ENCODE measurements around the gene CDADC1. TPM values are rescaled to one million over a fixed set of nuclear protein-coding genes. Genes with fewer than 3 reads are reported as not detected.

CDADC1 gene
- total and polyA plus RNA-seq, 2 donors (not counting 1 experiment from before 2014, with no cell fraction given), result 6.1 to 6.6 TPM

DNA sequence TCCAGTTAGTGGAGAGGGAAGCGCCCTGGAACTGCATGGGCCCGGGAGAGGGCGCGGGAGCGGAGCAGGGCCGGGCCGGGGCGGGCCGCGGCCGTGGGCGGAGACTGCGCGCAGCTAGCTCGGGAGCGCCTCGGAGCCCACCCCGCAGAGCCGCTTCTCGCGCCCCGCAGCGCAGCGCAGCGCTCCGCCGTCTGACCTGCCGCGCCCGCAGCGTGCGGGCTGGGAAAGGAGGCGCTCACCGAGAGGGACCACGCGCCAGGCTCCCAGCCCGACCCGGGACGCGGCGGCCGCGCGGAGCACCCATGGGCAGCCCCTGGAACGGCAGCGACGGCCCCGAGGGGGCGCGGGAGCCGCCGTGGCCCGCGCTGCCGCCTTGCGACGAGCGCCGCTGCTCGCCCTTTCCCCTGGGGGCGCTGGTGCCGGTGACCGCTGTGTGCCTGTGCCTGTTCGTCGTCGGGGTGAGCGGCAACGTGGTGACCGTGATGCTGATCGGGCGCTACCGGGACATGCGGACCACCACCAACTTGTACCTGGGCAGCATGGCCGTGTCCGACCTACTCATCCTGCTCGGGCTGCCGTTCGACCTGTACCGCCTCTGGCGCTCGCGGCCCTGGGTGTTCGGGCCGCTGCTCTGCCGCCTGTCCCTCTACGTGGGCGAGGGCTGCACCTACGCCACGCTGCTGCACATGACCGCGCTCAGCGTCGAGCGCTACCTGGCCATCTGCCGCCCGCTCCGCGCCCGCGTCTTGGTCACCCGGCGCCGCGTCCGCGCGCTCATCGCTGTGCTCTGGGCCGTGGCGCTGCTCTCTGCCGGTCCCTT, 27.5 kb upstream of the CDADC1 start, which contains the start of gene MLNR:
Gene MLNR (plus strand): TSS at position 303 of the 820 bp plus-strand sequence. CDS start 0 bp downstream, at position 303.
- H3K27ac ChIP-seq (ENCODE audit: insufficient read depth, low read length), result no peak within 1 kb of the TSS
- no peaks in the 10 kb centered on the region for H3K4me1 ChIP-seq (ENCODE audit: control insufficient read depth, extremely low read depth, insufficient read depth, low read length)
- peak within 1 kb of the TSS in 2 of 4 experiments; percentile 29 to 34 for H3K4me3 ChIP-seq (replicated peaks in 1 of 4; ENCODE audit: control extremely low read depth in 1 of 4, insufficient read depth in 1 of 4, low read depth in 3 of 4, low read length in 4 of 4)
- peak within 1 kb of the TSS; percentile 6 for H2AFZ ChIP-seq (ENCODE audit: low read length)
- no peak within 1 kb of the TSS for H3K9ac ChIP-seq (ENCODE audit: insufficient read depth, low read length)
- no peaks in the 10 kb centered on the region for H4K20me1 ChIP-seq (ENCODE audit: control insufficient read depth, extremely low read depth, insufficient read depth, low read length)
- H3K79me2 ChIP-seq (ENCODE audit: control insufficient read depth, insufficient read depth, low read length), result no peaks in the 10 kb centered on the region
- peak within 1 kb of the TSS; percentile 27 for H3K4me2 ChIP-seq (ENCODE audit: extremely low read depth, insufficient read depth, low read length)
- DNase-seq (ENCODE audit: low read depth in 2 of 2), result peak; percentile 33 to 40
- peaks cover 53% of the 10 kb centered on the region for H3K27me3 ChIP-seq (ENCODE audit: control insufficient read depth, insufficient read depth, low read length)
- TF ChIP-seq, protein P1, sequence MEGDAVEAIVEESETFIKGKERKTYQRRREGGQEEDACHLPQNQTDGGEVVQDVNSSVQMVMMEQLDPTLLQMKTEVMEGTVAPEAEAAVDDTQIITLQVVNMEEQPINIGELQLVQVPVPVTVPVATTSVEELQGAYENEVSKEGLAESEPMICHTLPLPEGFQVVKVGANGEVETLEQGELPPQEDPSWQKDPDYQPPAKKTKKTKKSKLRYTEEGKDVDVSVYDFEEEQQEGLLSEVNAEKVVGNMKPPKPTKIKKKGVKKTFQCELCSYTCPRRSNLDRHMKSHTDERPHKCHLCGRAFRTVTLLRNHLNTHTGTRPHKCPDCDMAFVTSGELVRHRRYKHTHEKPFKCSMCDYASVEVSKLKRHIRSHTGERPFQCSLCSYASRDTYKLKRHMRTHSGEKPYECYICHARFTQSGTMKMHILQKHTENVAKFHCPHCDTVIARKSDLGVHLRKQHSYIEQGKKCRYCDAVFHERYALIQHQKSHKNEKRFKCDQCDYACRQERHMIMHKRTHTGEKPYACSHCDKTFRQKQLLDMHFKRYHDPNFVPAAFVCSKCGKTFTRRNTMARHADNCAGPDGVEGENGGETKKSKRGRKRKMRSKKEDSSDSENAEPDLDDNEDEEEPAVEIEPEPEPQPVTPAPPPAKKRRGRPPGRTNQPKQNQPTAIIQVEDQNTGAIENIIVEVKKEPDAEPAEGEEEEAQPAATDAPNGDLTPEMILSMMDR (conservative IDR thresholded peaks at IDR 0.05 in 1 of 2, IDR thresholded peaks at IDR 0.05 in 1 of 2; ENCODE audit: low read depth in 1 of 2, low read length in 2 of 2), result no peak
- TF ChIP-seq EZH2 (IDR thresholded peaks at IDR 0.05; ENCODE audit: low read length, missing control alignments), result peak; percentile 99
- H3K36me3 ChIP-seq (ENCODE audit: control insufficient read depth, insufficient read depth, low read length), result no peaks in the 10 kb centered on the region
- H3K9me3 ChIP-seq (ENCODE audit: control insufficient read depth, insufficient read depth, low read depth, low read length), result no peaks in the 10 kb centered on the region

DNA sequence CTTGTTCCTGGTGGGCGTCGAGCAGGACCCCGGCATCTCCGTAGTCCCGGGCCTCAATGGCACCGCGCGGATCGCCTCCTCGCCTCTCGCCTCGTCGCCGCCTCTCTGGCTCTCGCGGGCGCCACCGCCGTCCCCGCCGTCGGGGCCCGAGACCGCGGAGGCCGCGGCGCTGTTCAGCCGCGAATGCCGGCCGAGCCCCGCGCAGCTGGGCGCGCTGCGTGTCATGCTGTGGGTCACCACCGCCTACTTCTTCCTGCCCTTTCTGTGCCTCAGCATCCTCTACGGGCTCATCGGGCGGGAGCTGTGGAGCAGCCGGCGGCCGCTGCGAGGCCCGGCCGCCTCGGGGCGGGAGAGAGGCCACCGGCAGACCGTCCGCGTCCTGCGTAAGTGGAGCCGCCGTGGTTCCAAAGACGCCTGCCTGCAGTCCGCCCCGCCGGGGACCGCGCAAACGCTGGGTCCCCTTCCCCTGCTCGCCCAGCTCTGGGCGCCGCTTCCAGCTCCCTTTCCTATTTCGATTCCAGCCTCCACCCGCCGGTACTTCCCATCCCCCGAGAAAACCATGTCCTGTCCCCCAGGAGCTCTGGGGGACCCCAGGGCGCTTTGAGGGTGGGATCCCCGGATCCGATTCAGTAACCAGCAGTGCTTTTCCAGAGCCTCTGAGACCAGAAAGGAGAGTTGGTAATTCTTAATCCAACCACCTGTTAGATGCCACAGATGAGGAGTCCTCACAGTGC, 26.7 kb upstream of the CDADC1 start:
- Histone ChIP-seq H3K36me3 (ENCODE audit: control insufficient read depth, insufficient read depth, low read length) (no peaks in the 10 kb centered on the region), H3K79me2 (ENCODE audit: control insufficient read depth, insufficient read depth, low read length) (no peaks in the 10 kb centered on the region), H3K27me3 (ENCODE audit: control insufficient read depth, insufficient read depth, low read length) (peaks cover 57% of the 10 kb centered on the region), H3K9ac (ENCODE audit: insufficient read depth, low read length) (no peak overlapping the region), H3K27ac (ENCODE audit: insufficient read depth, low read length) (no peak overlapping the region), H2AFZ (ENCODE audit: low read length) (no peak overlapping the region), H3K4me1 (ENCODE audit: control insufficient read depth, extremely low read depth, insufficient read depth, low read length) (no peaks in the 10 kb centered on the region), H3K9me3 (ENCODE audit: control insufficient read depth, insufficient read depth, low read depth, low read length) (no peaks in the 10 kb centered on the region), H4K20me1 (ENCODE audit: control insufficient read depth, extremely low read depth, insufficient read depth, low read length) (no peaks in the 10 kb centered on the region), H3K4me2 (ENCODE audit: extremely low read depth, insufficient read depth, low read length) (no peak overlapping the region), H3K4me3 (replicated peaks in 1 of 4; ENCODE audit: control extremely low read depth in 1 of 4, insufficient read depth in 1 of 4, low read depth in 3 of 4, low read length in 4 of 4) (no peak overlapping the region)
- DNase-seq (ENCODE audit: low read depth in 2 of 2), result peak in 1 of 2 donors; percentile 16
- TF ChIP-seq, protein P1 (conservative IDR thresholded peaks at IDR 0.05 in 1 of 2, IDR thresholded peaks at IDR 0.05 in 1 of 2; ENCODE audit: low read depth in 1 of 2, low read length in 2 of 2), result no peak
- TF ChIP-seq EZH2 (IDR thresholded peaks at IDR 0.05; ENCODE audit: low read length, missing control alignments), result peak; percentile 89

GRCh38 chr13:49221590-49221965, 26.1 kb upstream of the CDADC1 start:
- no peak overlapping the region for H3K4me3 ChIP-seq (replicated peaks in 1 of 4; ENCODE audit: control extremely low read depth in 1 of 4, insufficient read depth in 1 of 4, low read depth in 3 of 4, low read length in 4 of 4)
- no peak overlapping the region for H2AFZ ChIP-seq (ENCODE audit: low read length)
- H3K36me3 ChIP-seq (ENCODE audit: control insufficient read depth, insufficient read depth, low read length), result no peaks in the 10 kb centered on the region
- no peaks in the 10 kb centered on the region for H3K79me2 ChIP-seq (ENCODE audit: control insufficient read depth, insufficient read depth, low read length)
- no peak overlapping the region for H3K9ac ChIP-seq (ENCODE audit: insufficient read depth, low read length)
- no peak overlapping the region for H3K27ac ChIP-seq (ENCODE audit: insufficient read depth, low read length)
- peaks cover 57% of the 10 kb centered on the region for H3K27me3 ChIP-seq (ENCODE audit: control insufficient read depth, insufficient read depth, low read length)
- H3K9me3 ChIP-seq (ENCODE audit: control insufficient read depth, insufficient read depth, low read depth, low read length), result no peaks in the 10 kb centered on the region
- TF ChIP-seq, protein P1 (conservative IDR thresholded peaks at IDR 0.05 in 1 of 2, IDR thresholded peaks at IDR 0.05 in 1 of 2; ENCODE audit: low read depth in 1 of 2, low read length in 2 of 2), result no peak
- no peak for TF ChIP-seq EZH2 (IDR thresholded peaks at IDR 0.05; ENCODE audit: low read length, missing control alignments)
- H4K20me1 ChIP-seq (ENCODE audit: control insufficient read depth, extremely low read depth, insufficient read depth, low read length), result no peaks in the 10 kb centered on the region
- no peak for DNase-seq (ENCODE audit: low read depth in 2 of 2)
- H3K4me1 ChIP-seq (ENCODE audit: control insufficient read depth, extremely low read depth, insufficient read depth, low read length), result no peaks in the 10 kb centered on the region
- no peak overlapping the region for H3K4me2 ChIP-seq (ENCODE audit: extremely low read depth, insufficient read depth, low read length)
